Fibroblast of mammary gland (primary cell): ENCODE data around the gene RAB3A.

Experiments
- DNase-seq: peaks from one replicate; pipeline ENCODE4 v3.0.0-alpha.2; 2010; ENCODE audit warnings: low read depth
- H3K4me3 ChIP-seq: 2 replicates; pipeline ENCODE4 v1.5.1; 2011; ENCODE audit warnings: low read depth, mild to moderate bottlenecking, low read length, moderate library complexity; ENCODE audit not compliant: control insufficient read depth
- TF ChIP-seq, protein P1 (sequence below): conservative IDR thresholded peaks from 2 replicates; pipeline ENCODE4 v1.5.1; 2011; ENCODE audit warnings: low read depth, low read length, inconsistent platforms; ENCODE audit not compliant: control insufficient read depth, insufficient read depth

The RAB3A gene, protein sequence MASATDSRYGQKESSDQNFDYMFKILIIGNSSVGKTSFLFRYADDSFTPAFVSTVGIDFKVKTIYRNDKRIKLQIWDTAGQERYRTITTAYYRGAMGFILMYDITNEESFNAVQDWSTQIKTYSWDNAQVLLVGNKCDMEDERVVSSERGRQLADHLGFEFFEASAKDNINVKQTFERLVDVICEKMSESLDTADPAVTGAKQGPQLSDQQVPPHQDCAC

DNA sequence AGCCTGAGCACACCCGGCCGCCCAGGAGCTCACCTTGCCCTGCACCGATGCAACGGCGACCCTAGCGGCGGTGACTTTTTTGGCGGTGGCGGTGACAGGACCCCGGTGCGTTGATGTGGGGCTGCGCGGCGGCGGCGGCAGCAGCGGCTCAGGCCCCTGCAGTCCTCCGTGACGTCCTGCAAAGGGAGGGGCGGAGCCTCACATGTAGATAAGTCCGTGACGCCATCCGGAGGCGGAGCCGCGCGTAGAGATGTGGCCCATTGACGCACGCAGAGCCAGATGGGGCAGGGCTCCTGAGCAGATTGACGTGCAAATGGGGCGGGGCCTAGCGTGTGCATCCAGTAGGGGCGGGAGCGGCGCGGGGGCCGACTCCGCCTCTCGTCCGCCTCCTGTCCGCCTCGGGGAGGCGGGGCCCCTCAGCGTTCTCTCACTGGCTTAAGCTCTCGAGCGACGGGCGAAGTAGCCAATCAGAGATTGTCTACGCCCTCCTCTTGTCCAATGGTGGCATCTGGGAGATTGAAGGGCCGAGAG lies at the start of gene RAB3A:
Gene RAB3A (minus strand): TSS at position 180 of the 531 bp plus-strand sequence. CDS start 1,302 bp downstream, outside the sequence.
- peak within 1 kb of the TSS; percentile 70 for H3K4me3 ChIP-seq
- DNase-seq, result peak; percentile 100
- TF ChIP-seq, protein P1, sequence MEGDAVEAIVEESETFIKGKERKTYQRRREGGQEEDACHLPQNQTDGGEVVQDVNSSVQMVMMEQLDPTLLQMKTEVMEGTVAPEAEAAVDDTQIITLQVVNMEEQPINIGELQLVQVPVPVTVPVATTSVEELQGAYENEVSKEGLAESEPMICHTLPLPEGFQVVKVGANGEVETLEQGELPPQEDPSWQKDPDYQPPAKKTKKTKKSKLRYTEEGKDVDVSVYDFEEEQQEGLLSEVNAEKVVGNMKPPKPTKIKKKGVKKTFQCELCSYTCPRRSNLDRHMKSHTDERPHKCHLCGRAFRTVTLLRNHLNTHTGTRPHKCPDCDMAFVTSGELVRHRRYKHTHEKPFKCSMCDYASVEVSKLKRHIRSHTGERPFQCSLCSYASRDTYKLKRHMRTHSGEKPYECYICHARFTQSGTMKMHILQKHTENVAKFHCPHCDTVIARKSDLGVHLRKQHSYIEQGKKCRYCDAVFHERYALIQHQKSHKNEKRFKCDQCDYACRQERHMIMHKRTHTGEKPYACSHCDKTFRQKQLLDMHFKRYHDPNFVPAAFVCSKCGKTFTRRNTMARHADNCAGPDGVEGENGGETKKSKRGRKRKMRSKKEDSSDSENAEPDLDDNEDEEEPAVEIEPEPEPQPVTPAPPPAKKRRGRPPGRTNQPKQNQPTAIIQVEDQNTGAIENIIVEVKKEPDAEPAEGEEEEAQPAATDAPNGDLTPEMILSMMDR, result no peak

DNA sequence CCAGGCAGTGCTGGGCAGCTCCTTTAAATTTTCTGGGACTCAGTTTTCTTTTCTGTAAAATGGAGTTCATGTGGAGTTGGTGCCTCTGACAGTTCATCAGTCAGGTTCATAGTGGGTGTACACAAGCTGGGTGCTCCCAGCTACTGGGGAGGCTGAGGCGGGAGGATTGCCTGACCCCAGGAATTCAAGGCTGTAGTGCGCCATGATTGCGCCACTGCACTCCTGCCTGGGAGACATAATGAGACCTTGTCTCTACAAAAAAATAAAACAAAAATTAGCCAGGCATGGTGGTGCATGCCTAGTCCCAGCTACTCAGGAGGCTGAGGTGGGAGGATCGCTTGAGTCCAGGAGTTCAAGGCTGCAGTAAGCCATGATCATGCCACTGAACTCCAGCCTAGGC lies 49.3 kb upstream of the RAB3A start:
- no peak overlapping the region for H3K4me3 ChIP-seq
- TF ChIP-seq, protein P1, result no peak
- DNase-seq, result no peak

DNA sequence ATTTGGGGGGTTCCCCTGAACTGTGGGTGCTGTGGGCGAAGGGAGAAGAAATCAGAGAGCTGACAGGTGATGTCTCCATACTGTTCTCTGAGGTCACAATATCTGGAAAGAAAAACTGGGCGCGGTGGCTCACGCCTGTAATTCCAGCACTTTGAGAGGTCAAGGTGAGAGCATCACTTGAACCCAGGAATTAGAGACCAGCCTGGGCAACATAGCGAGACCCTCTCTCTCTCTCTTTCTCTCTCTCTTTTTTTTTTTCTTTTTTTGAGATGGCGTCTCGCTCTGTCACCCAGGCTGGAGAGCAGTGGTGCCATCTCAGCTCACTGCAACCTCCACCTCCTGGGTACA lies 48.5 kb upstream of the RAB3A start:
- TF ChIP-seq, protein P1, result no peak
- no peak overlapping the region for H3K4me3 ChIP-seq
- no peak for DNase-seq

DNA sequence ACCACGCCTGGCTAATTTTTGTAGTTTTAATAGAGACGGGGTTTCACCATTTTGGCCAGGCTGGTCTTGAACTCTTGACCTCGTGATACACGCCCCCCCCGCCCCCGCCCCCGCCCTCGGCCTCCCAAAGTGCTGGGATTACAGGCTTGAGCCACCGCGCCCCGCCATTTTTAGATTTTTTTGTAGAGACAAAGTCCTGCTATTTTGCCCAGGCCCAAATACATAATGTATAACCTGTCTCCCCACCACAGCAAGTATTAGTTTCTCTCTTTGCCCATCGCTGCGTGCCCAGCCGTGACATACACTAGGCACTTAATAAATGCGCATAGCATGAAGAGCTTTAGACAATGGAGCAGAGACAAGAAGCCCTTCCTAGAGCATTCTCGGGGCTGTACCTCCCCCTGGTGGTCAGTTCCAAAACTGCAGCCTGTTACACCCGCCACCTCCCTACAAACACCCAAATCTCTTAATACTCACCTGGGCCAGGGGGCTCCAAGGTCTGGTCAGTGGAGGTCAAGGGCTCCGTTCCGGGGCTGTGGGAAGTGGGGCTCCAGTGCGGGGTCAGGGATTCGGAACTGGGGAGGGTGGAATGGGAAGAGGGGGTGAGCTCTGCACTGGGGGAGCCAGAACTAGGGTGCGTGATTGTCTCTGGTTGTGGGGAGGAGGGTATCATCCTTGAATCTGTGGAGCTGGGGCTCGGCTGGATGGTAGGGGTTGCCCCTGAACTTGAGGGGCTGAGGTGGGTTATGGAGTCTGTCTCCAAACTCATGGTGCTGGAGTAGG lies 47.9 kb upstream of the RAB3A start:
- no peak overlapping the region for H3K4me3 ChIP-seq
- DNase-seq, result peak; percentile 64
- TF ChIP-seq, protein P1, result peak; percentile 91

DNA sequence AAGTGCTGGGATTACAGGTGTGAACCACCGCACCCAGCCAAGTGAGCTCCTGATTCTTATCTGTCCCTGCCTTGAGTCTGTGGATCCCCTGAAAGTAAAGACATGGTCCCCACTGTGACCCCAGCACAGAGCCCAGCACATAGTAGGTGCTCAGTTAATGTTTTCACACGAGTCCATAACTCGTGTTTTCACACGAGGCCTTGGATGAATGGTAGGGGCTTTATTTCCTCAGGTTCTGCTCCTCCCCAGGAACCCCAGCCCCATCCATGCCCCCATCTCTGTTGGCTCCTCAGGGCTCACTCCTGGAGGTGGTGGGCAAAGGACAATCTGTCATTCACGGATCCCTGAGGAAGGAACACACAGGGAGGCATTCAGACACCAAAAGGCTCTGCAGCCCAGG lies 46.0 kb upstream of the RAB3A start:
- DNase-seq, result no peak
- TF ChIP-seq, protein P1, result no peak
- no peak overlapping the region for H3K4me3 ChIP-seq

DNA sequence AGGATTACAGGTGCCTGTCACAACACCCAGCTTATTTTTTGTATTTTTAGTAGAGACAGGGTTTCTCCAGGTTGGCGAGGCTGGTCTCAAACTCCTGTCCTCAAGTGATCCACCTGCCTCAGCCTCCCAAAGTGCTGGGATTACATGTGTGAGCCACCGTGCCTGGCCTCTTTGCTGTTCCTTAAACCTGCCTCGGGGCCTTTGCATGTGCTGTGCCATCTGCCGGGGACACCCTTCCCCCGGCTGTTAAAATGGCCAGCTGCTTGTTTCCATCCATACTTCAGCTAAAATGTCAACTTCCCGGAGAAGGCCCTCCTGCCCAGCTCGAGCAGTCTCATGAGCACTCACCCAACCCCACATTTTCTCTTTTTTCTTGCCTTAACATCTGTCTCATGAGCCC lies 41.5 kb upstream of the RAB3A start:
- no peak overlapping the region for H3K4me3 ChIP-seq
- DNase-seq, result no peak
- TF ChIP-seq, protein P1, result no peak
